GM18909 (cell line): Measurements from ENCODE around the gene SSBP3.
"Not testable (repeated sequence)": the region's sequence is repeated elsewhere in the genome, so short reads cannot be mapped to it uniquely, and the experiment has no call there.

Experiments used
- ATAC-seq: cut with Tn5 transposase; IDR thresholded peaks from one replicate; pipeline ENCODE4 v1.9.1; 2021; ENCODE audit warnings: mild to moderate bottlenecking; ENCODE audit not compliant: unreplicated experiment, poor library complexity

SSBP3 gene

DNA sequence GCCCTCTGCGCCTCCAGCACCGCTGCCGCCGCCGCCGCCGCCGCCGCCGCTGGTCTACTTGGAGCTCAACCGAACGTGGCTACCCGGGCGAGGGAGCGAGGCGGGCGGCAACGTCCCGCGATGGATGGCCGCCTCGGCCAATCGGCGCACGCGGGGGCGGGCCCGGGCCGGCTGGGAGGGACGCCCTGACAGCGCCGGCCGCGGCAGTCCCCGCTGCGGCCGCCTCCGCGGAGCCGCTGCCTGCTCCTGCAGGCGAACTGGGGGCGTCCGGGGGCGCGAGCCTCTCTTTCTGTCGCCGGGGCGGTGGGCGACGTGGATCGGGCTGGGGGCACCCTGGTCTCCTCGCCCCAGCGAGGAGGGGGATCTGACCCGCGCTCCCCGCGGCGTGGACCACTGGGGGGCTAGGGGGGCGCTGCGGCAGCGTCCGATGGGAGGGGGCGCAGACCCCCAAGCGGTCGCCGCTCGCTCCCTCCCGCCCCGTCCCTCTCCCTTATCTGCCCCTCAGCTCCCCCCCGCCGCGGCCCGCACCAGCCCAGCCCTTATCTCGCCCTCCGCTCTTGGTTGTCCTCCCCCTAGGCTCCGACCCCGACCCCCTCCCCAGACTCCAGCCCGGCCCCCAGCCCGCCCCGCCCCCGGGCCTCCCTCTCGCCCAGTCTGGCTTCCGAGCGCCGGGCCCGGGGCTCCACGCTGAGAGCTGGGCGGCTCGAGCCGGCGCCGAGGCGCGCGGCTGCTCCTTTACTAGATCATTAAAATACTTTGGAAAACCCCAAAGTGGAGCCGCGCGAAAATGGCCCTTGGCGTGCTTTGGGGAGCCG is at the start of gene SSBP3:
SSBP3 (minus strand) TSS at position 56 of the 815 bp plus-strand sequence.
- peak; percentile 83 for ATAC-seq

DNA sequence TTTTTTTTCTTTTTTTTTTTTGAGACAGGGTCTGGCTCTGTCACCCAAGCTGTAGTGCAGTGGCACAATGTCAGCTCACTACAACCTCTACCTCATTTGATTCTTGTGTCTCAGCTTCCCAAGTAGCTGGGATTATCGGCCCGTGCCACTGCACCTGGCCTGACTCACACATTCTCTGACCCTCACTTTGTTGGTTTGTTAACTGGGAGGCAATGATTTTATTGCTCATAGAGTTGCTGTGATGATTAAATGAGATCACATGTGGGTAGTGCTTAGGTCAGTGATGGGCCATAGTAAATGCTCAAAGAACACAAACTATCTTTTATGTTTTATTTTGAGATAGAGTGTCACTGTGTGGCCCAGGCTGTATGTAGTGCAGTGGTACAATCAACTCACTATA is 47.3 kb upstream of the SSBP3 start:
- no peak for ATAC-seq

DNA sequence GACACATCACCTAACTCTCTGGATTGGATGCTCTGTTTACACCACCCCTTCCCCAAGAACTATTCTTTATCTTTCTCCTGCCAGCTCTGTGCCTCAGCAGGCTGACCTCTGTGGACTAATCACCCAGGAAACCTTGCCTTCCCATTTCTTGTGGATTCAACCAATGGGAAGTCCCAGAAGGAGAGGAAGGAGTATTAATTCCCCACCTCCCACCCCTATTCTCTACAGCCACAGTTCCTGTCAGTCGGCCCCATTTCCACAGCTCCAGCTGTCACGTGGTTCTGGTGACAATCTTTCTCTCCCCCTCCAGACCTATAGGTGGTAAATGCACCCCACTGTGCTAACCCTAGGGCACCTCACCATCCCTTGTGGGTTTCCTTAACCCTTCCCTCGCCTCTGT is 46.8 kb upstream of the SSBP3 start:
- ATAC-seq: no peak

GRCh38 chr1:54449431-54449830 is 43.2 kb upstream of the SSBP3 start:
- not testable (repeated sequence) for ATAC-seq

- ATAC-seq: not testable (repeated sequence)
Observed at GRCh38 chr1:54448801-54449200, 42.6 kb upstream of the SSBP3 start.

GRCh38 chr1:54447081-54447480 is 40.9 kb upstream of the SSBP3 start:
- not testable (repeated sequence) for ATAC-seq

- ATAC-seq: no peak
Observed at GRCh38 chr1:54442185-54442584, 36.0 kb upstream of the SSBP3 start.

- ATAC-seq: no peak
Observed at GRCh38 chr1:54439550-54440223, 33.5 kb upstream of the SSBP3 start.

DNA sequence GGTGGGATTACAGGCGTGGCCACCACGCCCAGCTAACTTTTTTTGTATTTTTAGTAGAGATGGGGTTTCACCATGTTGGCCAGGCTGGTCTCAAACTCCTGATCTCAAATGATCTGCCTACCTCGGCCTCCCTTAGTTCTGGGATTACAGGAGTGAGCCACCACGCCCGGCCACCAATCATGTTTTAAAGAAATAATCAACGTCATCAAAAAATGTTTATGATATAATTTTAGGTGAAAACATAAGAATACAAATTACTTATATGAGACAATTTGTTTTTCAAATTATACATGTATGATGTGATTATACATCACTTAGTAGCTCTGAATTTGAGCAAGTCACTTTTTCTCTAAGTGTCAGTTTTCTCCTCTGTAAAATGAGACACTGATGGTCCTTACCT is 31.6 kb upstream of the SSBP3 start:
- no peak for ATAC-seq

DNA sequence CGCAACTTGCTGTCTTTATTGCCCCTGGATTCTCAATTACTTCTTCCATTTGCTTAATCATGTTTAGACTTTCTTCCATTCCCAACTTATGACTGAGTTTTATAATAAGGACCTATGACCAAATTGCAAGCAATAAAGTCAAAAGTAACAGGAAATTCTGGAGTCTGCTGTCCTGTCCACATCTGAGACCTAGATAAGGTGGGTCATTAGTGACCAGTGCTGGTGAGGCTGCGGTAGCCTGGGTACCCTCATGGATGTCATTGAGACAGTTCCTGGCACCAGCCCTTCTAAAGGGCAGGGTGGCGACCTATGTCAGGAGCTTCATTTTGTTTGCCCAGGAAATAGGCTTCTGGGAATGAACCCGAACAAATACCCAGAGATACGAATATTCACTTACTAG is 30.6 kb upstream of the SSBP3 start:
- no peak for ATAC-seq

- no peak for ATAC-seq
Observed at GRCh38 chr1:54429838-54430237, 23.6 kb upstream of the SSBP3 start.

- no peak for ATAC-seq
Observed at GRCh38 chr1:54428837-54429518, 22.8 kb upstream of the SSBP3 start.

GRCh38 chr1:54425152-54425584 is 19.0 kb upstream of the SSBP3 start:
- ATAC-seq: no peak

DNA sequence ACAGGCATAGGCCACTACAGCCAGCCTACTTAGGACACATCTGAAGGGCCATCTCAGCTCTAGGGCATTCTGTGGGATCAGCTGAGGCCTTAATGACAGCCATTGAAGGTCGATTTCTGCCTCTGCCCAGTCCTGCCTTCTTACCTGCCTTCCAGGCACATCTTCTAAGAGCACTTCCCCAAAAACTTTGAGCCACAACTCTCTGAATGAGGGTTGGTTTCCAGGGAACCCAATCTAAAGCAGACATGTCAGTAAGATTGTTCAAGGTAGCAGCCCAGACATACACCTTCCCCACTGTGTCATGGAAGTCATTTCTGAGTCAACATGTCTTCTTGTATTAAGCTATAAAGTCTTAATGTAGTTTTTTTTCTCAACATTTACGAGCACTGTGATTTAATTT is 18.2 kb upstream of the SSBP3 start:
- no peak for ATAC-seq

DNA sequence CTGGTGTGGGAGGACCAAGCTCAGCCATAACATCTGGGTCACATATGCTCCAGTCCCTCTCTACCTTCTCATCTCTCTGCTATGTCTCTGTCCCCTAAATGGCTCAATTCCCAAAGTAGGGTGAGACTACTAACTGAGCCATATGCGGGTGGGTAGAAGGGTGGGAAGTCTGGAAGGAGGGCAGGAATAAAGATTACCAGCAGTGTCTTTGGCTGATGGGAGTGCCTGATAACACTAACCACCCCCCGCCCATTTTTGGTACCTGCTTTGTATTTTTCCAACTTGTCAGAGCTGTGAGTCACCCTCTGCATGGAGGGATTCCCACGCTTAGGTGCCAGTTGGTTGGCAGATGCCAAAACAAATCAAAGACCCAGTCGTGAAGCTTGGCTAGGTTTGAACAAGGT is 14.9 kb upstream of the SSBP3 start:
- no peak for ATAC-seq

DNA sequence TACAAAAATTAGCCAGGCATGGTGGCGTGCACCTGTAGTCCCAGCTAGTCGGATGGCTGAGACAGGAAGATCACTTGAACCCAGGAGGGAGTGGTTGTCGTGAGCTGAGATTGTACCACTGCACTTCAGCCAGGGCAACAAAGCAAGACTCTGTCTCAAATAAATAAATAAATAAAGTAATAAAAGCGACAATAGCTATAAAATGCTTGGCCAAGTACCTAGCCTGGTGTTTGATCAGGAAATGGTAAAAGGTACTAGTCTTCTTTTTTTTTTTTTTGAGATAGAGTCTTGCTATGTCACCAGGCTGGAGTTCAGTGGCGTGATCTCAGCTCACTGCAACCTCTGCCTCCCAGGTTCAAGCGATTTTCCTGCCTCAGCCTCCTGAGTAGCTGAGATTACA is 12.4 kb upstream of the SSBP3 start:
- not testable (repeated sequence) for ATAC-seq

DNA sequence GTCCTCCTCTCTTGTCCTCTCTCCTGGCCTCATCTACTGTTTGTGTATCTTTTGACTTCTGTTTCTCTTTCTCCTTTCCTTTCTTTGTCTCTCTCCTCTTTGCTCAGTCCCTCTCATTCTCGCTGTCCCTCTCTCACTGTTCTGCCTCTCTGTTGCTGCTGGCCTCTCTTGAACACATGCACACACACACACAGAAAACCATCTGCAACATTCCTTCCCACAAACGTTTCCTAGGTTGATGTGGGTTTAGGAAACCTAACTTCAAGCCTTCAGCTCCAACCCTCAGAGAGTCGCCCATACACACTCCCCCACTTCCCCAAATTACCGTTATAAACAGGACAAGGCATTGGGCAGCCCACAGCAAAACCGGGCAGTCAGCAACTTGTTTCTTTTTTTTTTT is 10.9 kb upstream of the SSBP3 start:
- ATAC-seq: no peak

DNA sequence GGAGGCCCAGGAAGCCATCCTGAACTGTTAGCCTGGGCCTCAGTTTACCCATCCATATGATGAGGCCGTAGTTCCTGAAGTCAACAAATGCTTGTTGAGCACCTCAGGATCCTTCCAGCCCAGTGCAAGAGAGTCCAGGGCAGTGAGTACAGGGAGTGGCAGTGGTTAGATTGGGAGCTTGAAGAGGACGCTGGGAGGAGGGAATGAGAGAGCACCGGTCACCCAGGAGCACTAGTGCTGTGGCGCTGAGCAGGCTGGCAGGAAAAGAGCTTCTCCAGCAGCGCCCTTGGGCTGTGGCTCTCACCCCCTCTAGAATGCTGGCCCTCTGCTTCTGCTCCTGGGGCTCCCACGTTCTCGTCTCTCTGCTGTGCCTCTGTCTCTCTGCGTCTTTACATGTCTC is 10.2 kb upstream of the SSBP3 start:
- ATAC-seq: no peak

GRCh38 chr1:54415991-54416390 is 9.8 kb upstream of the SSBP3 start:
- no peak for ATAC-seq

DNA sequence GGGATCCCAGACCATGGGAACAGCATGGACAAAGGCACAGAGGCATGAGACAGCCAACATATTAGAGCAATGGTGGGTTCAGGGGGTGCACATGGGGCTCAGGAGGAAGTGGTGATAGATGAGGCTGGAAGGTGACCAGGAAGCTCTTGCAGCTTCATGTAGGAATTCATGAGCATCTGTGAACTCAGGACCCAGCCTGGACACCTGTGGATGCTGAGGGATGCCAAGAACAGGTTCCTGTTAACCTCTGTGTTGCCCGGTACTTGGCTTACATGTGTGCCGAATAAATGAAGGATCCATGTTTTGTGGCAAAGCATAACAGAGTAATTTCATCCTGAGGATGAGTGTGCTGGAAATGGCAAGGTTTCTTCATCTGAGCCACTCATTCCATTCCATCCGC is 9.3 kb upstream of the SSBP3 start:
- ATAC-seq: no peak

DNA sequence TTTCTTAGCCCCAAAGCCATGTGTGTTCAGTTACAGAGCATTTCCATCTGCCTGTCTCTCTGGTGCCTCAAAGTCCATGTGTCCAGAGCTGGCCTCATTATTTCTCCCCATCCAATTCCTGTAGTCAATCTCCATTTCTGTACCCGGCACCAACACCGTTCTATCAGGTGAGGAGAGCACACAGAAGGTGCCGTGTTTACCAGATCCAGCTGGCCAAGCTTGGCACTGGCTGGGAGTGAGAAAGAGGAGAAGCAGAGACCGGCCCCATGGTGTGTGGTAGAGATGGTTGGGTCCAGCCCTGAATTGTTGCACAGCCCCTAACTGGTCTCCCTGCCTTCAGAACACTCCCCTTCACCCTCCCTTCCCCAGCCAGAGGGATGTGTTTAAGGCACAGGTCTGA is 7.5 kb upstream of the SSBP3 start:
- no peak for ATAC-seq
